ENCODE results near the gene RBM34. TPM values are rescaled to one million over a fixed set of nuclear protein-coding genes. Genes with fewer than 3 reads are reported as not detected.
"Not testable (repeated sequence)": the region's sequence is repeated elsewhere in the genome, so short reads cannot be mapped to it uniquely, and the experiment has no call there.

The RBM34 gene
- total and polyA plus RNA-seq, 2 donors = 53.8 to 60.3 TPM

- Histone ChIP-seq H3K4me3 (ENCODE audit: low read depth, low read length) (no peak overlapping the region), H3K27ac (ENCODE audit: low read depth) (no peak overlapping the region), H3K36me3 (ENCODE audit: insufficient read depth) (no peaks in the 10 kb centered on the region), H3K4me1 (ENCODE audit: insufficient read depth) (peaks cover 2% of the 10 kb centered on the region)
- no peak for DNase-seq (ENCODE audit: extremely low spot score)
- WGBS = 69% methylated on average over 13 of the region's 13 CpGs
Observed at GRCh38 chr1:235100194-235100772, 60.8 kb downstream of the RBM34 start.

GRCh38 chr1:235098991-235099390 is 62.1 kb downstream of the RBM34 start:
- H3K36me3 ChIP-seq (ENCODE audit: insufficient read depth) = no peaks in the 10 kb centered on the region
- no peak overlapping the region for H3K27ac ChIP-seq (ENCODE audit: low read depth)
- 96% methylated on average over 9 of the region's 9 CpGs for WGBS
- no peak overlapping the region for H3K4me3 ChIP-seq (ENCODE audit: low read depth, low read length)
- DNase-seq (ENCODE audit: extremely low spot score) = no peak
- H3K4me1 ChIP-seq (ENCODE audit: insufficient read depth) = no peaks in the 10 kb centered on the region

GRCh38 chr1:235098547-235098946 is 62.5 kb downstream of the RBM34 start:
- Histone ChIP-seq H3K27ac (ENCODE audit: low read depth) (no peak overlapping the region), H3K36me3 (ENCODE audit: insufficient read depth) (no peaks in the 10 kb centered on the region), H3K4me3 (ENCODE audit: low read depth, low read length) (no peak overlapping the region), H3K4me1 (ENCODE audit: insufficient read depth) (no peaks in the 10 kb centered on the region)
- DNase-seq (ENCODE audit: extremely low spot score) = no peak
- 87% methylated on average over 6 of the region's 6 CpGs for WGBS

GRCh38 chr1:235097501-235097900 is 63.5 kb downstream of the RBM34 start:
- not testable (repeated sequence) for DNase-seq (ENCODE audit: extremely low spot score); H3K27ac ChIP-seq (ENCODE audit: low read depth); H3K4me1 ChIP-seq (ENCODE audit: insufficient read depth); H3K4me3 ChIP-seq (ENCODE audit: low read depth, low read length); H3K36me3 ChIP-seq (ENCODE audit: insufficient read depth)
- 89% methylated on average over 14 of the region's 14 CpGs for WGBS

GRCh38 chr1:235095938-235096562 is 65.0 kb downstream of the RBM34 start:
- Histone ChIP-seq H3K4me3 (ENCODE audit: low read depth, low read length) (no peak overlapping the region), H3K36me3 (ENCODE audit: insufficient read depth) (no peaks in the 10 kb centered on the region), H3K27ac (ENCODE audit: low read depth) (no peak overlapping the region), H3K4me1 (ENCODE audit: insufficient read depth) (no peaks in the 10 kb centered on the region)
- no peak for DNase-seq (ENCODE audit: extremely low spot score)
- WGBS = 63% methylated on average over 6 of the region's 6 CpGs

GRCh38 chr1:235093696-235094592 is 67.1 kb downstream of the RBM34 start:
- H3K27ac ChIP-seq (ENCODE audit: low read depth) = no peak overlapping the region
- WGBS = 29% methylated on average over 24 of the region's 24 CpGs
- DNase-seq (ENCODE audit: extremely low spot score) = no peak
- H3K4me3 ChIP-seq (ENCODE audit: low read depth, low read length) = no peak overlapping the region
- no peaks in the 10 kb centered on the region for H3K36me3 ChIP-seq (ENCODE audit: insufficient read depth)
- H3K4me1 ChIP-seq (ENCODE audit: insufficient read depth) = no peaks in the 10 kb centered on the region

- no peak overlapping the region for H3K4me3 ChIP-seq (ENCODE audit: low read depth, low read length)
- no peaks in the 10 kb centered on the region for H3K4me1 ChIP-seq (ENCODE audit: insufficient read depth)
- H3K27ac ChIP-seq (ENCODE audit: low read depth) = no peak overlapping the region
- no peak for DNase-seq (ENCODE audit: extremely low spot score)
- WGBS = 39% methylated on average over 27 of the region's 27 CpGs
- no peaks in the 10 kb centered on the region for H3K36me3 ChIP-seq (ENCODE audit: insufficient read depth)
Observed at GRCh38 chr1:235093013-235093695, 67.9 kb downstream of the RBM34 start.

- 94% methylated on average over 14 of the region's 14 CpGs for WGBS
- not testable (repeated sequence) for H3K27ac ChIP-seq (ENCODE audit: low read depth); H3K4me1 ChIP-seq (ENCODE audit: insufficient read depth); DNase-seq (ENCODE audit: extremely low spot score); H3K4me3 ChIP-seq (ENCODE audit: low read depth, low read length); H3K36me3 ChIP-seq (ENCODE audit: insufficient read depth)
Observed at GRCh38 chr1:235092415-235092814, 68.6 kb downstream of the RBM34 start.

- 97% methylated on average over 8 of the region's 8 CpGs for WGBS
- H3K4me3 ChIP-seq (ENCODE audit: low read depth, low read length); H3K4me1 ChIP-seq (ENCODE audit: insufficient read depth); DNase-seq (ENCODE audit: extremely low spot score); H3K36me3 ChIP-seq (ENCODE audit: insufficient read depth); H3K27ac ChIP-seq (ENCODE audit: low read depth): not testable (repeated sequence)
Observed at GRCh38 chr1:235092045-235092406, 69.0 kb downstream of the RBM34 start.

GRCh38 chr1:235091319-235092044 is 69.6 kb downstream of the RBM34 start:
- H3K4me1 ChIP-seq (ENCODE audit: insufficient read depth); H3K27ac ChIP-seq (ENCODE audit: low read depth); H3K36me3 ChIP-seq (ENCODE audit: insufficient read depth); H3K4me3 ChIP-seq (ENCODE audit: low read depth, low read length); DNase-seq (ENCODE audit: extremely low spot score): not testable (repeated sequence)
- WGBS = 94% methylated on average over 20 of the region's 20 CpGs

- 58% methylated on average over 20 of the region's 20 CpGs for WGBS
Observed at GRCh38 chr1:235090406-235091069, 70.5 kb downstream of the RBM34 start.

GRCh38 chr1:235088907-235089306 is 72.1 kb downstream of the RBM34 start:
- Histone ChIP-seq H3K36me3 (ENCODE audit: insufficient read depth) (no peaks in the 10 kb centered on the region), H3K4me1 (ENCODE audit: insufficient read depth) (no peaks in the 10 kb centered on the region), H3K27ac (ENCODE audit: low read depth) (no peak overlapping the region), H3K4me3 (ENCODE audit: low read depth, low read length) (no peak overlapping the region)
- DNase-seq (ENCODE audit: extremely low spot score) = no peak
- 91% methylated on average over 7 of the region's 7 CpGs for WGBS

More at GRCh38 chr1:235090406-235091069, 70.5 kb downstream of the RBM34 start:
- Histone ChIP-seq H3K4me1 (ENCODE audit: insufficient read depth) (no peaks in the 10 kb centered on the region), H3K4me3 (ENCODE audit: low read depth, low read length) (no peak overlapping the region), H3K36me3 (ENCODE audit: insufficient read depth) (no peaks in the 10 kb centered on the region), H3K27ac (ENCODE audit: low read depth) (no peak overlapping the region)
- DNase-seq (ENCODE audit: extremely low spot score) = no peak

GRCh38 chr1:235088430-235088829 is 72.6 kb downstream of the RBM34 start:
- 84% methylated on average over 6 of the region's 6 CpGs for WGBS
- Histone ChIP-seq H3K27ac (ENCODE audit: low read depth) (no peak overlapping the region), H3K4me1 (ENCODE audit: insufficient read depth) (no peaks in the 10 kb centered on the region), H3K36me3 (ENCODE audit: insufficient read depth) (no peaks in the 10 kb centered on the region), H3K4me3 (ENCODE audit: low read depth, low read length) (no peak overlapping the region)
- DNase-seq (ENCODE audit: extremely low spot score) = no peak

Data from urinary bladder (tissue), 4 donors.